Stimulated activated CD8-positive, alpha-beta memory T cell treated with anti-CD3 and anti-CD28 coated beads, Interleukin-12 subunit alpha, Interleukin-12 subunit beta, amount 100 ng/mL, for 1 hour (primary cell): ENCODE results near the gene TRIM23.

Source experiments
- DNase-seq: peaks from one replicate; pipeline ENCODE4 v3.0.0-alpha.2; 2020; ENCODE audit warnings: low read depth

The TRIM23 gene

DNA sequence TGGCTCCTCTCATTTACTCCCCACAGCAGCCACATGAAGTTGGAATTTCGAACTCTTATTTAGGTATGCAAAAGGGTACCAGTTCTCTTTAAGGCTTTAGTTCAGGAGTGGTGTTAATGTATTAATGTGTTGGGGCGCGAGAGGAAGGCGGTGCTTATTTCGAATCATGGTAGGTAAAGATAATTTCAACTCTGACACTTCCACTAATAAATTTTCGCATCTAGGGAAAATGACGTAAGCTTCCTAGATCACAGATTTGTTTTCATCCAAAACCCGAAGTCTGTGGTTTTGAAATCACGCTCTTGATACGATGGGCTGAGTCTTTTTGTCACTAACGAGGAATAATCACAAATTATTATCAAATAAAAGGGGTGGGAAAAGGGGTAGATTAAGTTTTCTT is 60.4 kb downstream of the TRIM23 start:
- no peak for DNase-seq

DNA sequence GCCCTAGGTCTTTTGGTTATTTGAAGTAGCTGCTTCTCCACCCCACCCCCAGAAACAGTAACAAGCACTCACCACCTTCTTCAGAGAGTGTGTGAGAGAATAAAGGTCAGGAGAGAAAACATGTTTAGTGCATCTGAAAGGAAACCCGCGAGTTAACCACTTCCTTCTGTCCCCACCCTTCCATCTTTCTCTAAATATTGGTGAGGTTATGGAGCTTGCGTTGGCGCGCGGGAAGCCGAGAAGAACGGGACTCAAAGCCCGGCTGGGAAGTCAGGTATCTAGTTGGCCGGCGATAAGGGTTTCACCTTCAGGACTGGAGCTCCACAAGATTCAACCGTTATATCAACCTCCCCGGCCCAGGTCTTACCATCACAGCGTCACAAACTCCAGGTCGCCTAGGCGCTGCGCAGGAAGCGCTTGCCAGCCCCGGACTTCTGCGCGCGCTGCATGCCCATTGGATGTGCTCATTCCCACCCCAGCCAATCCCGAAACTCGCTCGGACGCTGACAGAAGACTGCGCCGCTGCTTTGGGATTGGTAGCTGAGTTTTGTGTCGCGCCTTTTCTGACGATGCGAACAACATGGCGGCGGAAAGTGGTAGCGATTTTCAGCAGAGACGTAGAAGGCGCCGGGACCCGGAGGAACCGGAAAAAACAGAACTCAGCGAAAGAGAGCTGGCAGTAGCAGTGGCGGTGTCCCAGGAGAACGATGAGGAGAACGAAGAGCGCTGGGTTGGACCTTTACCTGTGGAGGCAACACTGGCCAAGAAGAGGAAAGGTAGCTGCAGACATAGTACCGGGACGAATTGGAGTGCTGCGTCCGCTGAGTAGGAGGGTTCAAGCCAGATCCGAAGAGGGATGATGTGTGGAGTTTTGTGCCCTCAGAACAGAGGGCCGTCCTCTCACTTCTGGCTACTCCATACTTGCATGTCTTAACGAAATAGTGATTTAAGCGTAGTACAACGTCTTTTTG is 61.1 kb downstream of the TRIM23 start, which contains the start of the genes CENPK and PPWD1:
CENPK (minus strand) TSS at position 438 of the 971 bp plus-strand sequence. CDS start 8,261 bp downstream, outside the sequence.
PPWD1 (plus strand) TSS at position 566 of the 971 bp plus-strand sequence; CDS start at position 581, 15 bp downstream.
- DNase-seq = peak; percentile 92

- DNase-seq = no peak
These were observed 67.4 kb downstream of the TRIM23 start for GRCh38 chr5:65556718-65557117.

DNA sequence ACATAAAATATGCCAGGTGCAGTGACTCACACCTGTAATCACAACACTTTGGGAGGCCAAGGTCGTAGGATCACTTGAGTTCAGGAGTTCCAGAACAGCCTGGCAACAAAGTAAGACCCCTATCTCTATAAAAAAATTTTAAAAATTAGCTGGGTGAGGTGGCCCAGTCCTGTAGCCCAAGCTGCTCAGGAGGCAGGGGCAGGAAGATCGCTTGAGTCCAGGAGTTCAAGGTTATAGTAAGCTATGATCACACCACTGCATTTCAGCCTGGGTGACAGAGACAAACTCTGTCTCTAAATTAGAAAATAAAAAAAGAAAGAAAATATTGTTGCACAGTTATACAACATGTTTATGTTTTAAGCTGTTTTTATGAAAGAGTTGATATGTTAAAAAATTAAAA is 68.0 kb downstream of the TRIM23 start:
- no peak for DNase-seq

- no peak for DNase-seq
These were observed 68.8 kb downstream of the TRIM23 start for GRCh38 chr5:65555287-65555686.

- DNase-seq = no peak
These were observed 70.2 kb downstream of the TRIM23 start for GRCh38 chr5:65553941-65554340.

GRCh38 chr5:65548281-65548680 is 75.9 kb downstream of the TRIM23 start:
- DNase-seq = no peak

- no peak for DNase-seq
These were observed 78.0 kb downstream of the TRIM23 start for GRCh38 chr5:65546141-65546540.

DNA sequence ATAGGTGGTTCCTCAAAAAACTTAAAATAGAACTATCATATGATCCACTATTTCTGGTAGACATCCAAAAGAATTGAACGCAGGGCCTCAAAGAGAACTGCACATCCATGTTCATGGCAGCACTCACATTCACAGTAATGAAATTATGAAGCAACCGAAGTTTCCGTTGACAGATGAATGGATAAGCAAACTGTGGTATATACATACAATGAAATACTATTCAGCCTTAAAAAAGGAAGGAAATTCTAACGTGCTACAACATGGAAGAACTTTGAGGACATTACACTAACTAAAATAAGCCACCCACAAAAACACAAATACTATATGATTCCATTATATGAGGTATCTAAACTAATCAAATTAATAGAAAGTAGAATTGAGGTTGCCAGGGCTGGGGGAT is 79.7 kb downstream of the TRIM23 start:
- no peak for DNase-seq

DNA sequence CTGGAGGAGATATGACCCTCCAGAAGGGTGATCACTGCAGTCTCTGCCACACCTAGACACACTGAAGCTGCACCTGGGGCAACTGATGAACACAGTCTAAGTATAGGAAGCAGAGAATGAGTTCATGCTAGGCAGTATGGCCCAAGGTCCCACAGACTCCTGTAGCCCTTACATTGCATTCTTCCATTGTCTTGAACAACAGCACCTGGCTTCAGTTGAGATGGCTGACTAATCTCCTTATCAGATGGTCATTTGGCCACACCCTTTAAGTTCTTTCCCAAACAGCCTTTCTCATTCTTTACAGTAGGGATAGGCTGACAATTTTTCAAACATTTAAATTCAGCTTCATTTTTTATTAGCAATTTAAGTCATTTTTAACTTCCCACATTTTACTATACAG is 84.3 kb downstream of the TRIM23 start:
- DNase-seq = no peak
